H1 (cell line): Measurements from ENCODE around the gene HMGXB3. TPM values are rescaled to one million over a fixed set of nuclear protein-coding genes. Genes with fewer than 3 reads are reported as not detected.

Source experiments
- CTCF ChIA-PET: fragments of 300-600 bp; sonication (Branson Sonifier 250); formaldehyde crosslinking; loops from one replicate; lab custom pipeline; 2021; ENCODE audit not compliant: partially characterized antibody; lab: Charles Lee
- POLR2A ChIA-PET: fragments of 300-600 bp; sonication (Branson Sonifier 250); formaldehyde crosslinking; loops from one replicate; lab custom pipeline; 2021; ENCODE audit warnings: inconsistent platforms; ENCODE audit not compliant: partially characterized antibody; lab: Charles Lee
- DNase-seq, 2 experiments: peaks; one replicate each; pipeline versions ENCODE4 v3.0.0 to v3.0.0-alpha.2; 2010 to 2022; ENCODE audit warnings: low spot score in 2 of 2, low read depth in 1 of 2, mixed read lengths in 1 of 2
- FAIRE-seq: peaks from 2 replicates; lab custom pipeline; 2011; peaks lifted over from hg19 to GRCh38; lab: Jason Lieb, UNC
- H2AFZ ChIP-seq: 2 replicates; pipeline ENCODE4 v1.8.1; 2012; ENCODE audit warnings: low read length, inconsistent platforms
- H2AK5ac ChIP-seq: 2 replicates; pipeline ENCODE4 v1.6.1; 2013; ENCODE audit warnings: low read depth, low read length
- H2BK120ac ChIP-seq: replicated peaks from 2 replicates; pipeline ENCODE3; 2013; ENCODE audit warnings: low read depth, low read length, inconsistent platforms
- H2BK12ac ChIP-seq: 2 replicates; pipeline ENCODE4 v1.6.1; 2013; ENCODE audit warnings: low read depth, low read length
- H2BK15ac ChIP-seq: 2 replicates; pipeline ENCODE4 v1.6.1; 2013; ENCODE audit warnings: low read length
- H2BK20ac ChIP-seq: 2 replicates; pipeline ENCODE4 v1.6.1; 2013; ENCODE audit warnings: low read length
- H2BK5ac ChIP-seq: 2 replicates; pipeline ENCODE4 v1.6.1; 2013; ENCODE audit warnings: low read depth, low read length
- H3K14ac ChIP-seq: 2 replicates; pipeline ENCODE4 v1.6.1; 2013; ENCODE audit warnings: inconsistent platforms; ENCODE audit not compliant: insufficient read length
- H3K18ac ChIP-seq: 2 replicates; pipeline ENCODE4 v1.6.1; 2013; ENCODE audit warnings: low read length; ENCODE audit errors: extremely low read depth
- H3K23ac ChIP-seq: 2 replicates; pipeline ENCODE4 v1.6.1; 2013; ENCODE audit warnings: inconsistent platforms; ENCODE audit not compliant: insufficient read length
- H3K23me2 ChIP-seq: 2 replicates; pipeline ENCODE4 v1.6.1; 2013; ENCODE audit warnings: low read depth, low read length
- H3K27ac ChIP-seq: 2 replicates; pipeline ENCODE4 v1.6.1; 2011; ENCODE audit warnings: low read depth, low read length, inconsistent platforms
- H3K27me3 ChIP-seq, 4 experiments: replicated peaks in 1 of 4; 1 replicate in 1 of 4; 2 replicates in 3 of 4; pipeline versions ENCODE4 v1.6.1 to v1.8.1; 2011 to 2013; ENCODE audit warnings: low read length in 3 of 4, mild to moderate bottlenecking in 3 of 4, inconsistent platforms in 2 of 4, mixed read lengths in 2 of 4, moderate library complexity in 1 of 4; ENCODE audit not compliant: control insufficient read depth in 3 of 4, insufficient read depth in 3 of 4; ENCODE audit errors: extremely low read depth in 1 of 4
- H3K36me3 ChIP-seq, 4 experiments: 2 replicates each; pipeline versions ENCODE4 v1.6.1 to v1.8.1; 2011 to 2013; ENCODE audit warnings: mild to moderate bottlenecking in 4 of 4, low read length in 3 of 4, moderate library complexity in 2 of 4, control low read depth in 1 of 4, inconsistent platforms in 1 of 4; ENCODE audit not compliant: insufficient read depth in 4 of 4, control insufficient read depth in 2 of 4
- H3K4ac ChIP-seq: replicated peaks from 2 replicates; pipeline ENCODE3; 2013; ENCODE audit warnings: low read length, low read depth, mixed read lengths, inconsistent platforms; ENCODE audit not compliant: insufficient read length
- H3K4me1 ChIP-seq, 4 experiments: replicated peaks in 1 of 4; 1 replicate in 1 of 4; 2 replicates in 3 of 4; pipeline versions ENCODE4 v1.6.1 to v1.8.1; 2011 to 2013; ENCODE audit warnings: low read length in 3 of 4, inconsistent platforms in 2 of 4, mixed read lengths in 1 of 4; ENCODE audit not compliant: insufficient read depth in 4 of 4, control insufficient read depth in 3 of 4
- H3K4me2 ChIP-seq, 2 experiments: 2 replicates each; pipeline versions ENCODE4 v1.6.1 to v1.8.1; 2011 to 2013; ENCODE audit warnings: low read depth in 2 of 2, low read length in 2 of 2, control low read depth in 1 of 2, inconsistent platforms in 1 of 2, mild to moderate bottlenecking in 1 of 2; ENCODE audit not compliant: insufficient read depth in 1 of 2
- H3K4me3 ChIP-seq, 4 experiments: fragments of 200-600, 300-600 bp in 1 of 4; sonication (generic), shearing (Covaris generic), sonication (Bioruptor Twin) in 1 of 4; 2 replicates each; pipeline versions ENCODE4 v1.5.1 to v1.8.1; 2011 to 2016; ENCODE audit warnings: low read length in 4 of 4, low read depth in 3 of 4, control low read depth in 2 of 4, inconsistent platforms in 2 of 4, mild to moderate bottlenecking in 2 of 4, mixed read lengths in 1 of 4, moderate library complexity in 1 of 4; ENCODE audit not compliant: insufficient read depth in 2 of 4; ENCODE audit errors: extremely low read depth in 1 of 4
- H3K56ac ChIP-seq: replicated peaks from 2 replicates; pipeline ENCODE3; 2013; ENCODE audit warnings: low read depth, mild to moderate bottlenecking, mixed read lengths, low read length, inconsistent platforms; ENCODE audit not compliant: insufficient read length
- H3K79me1 ChIP-seq: 2 replicates; pipeline ENCODE4 v1.6.1; 2013; ENCODE audit warnings: low read depth, low read length, control low read depth
- H3K79me2 ChIP-seq, 2 experiments: 2 replicates each; pipeline versions ENCODE4 v1.6.1 to v1.8.1; 2012 to 2013; ENCODE audit warnings: low read length in 2 of 2, mild to moderate bottlenecking in 2 of 2, inconsistent platforms in 1 of 2; ENCODE audit not compliant: insufficient read depth in 2 of 2, control insufficient read depth in 1 of 2
- H3K9ac ChIP-seq, 4 experiments: replicated peaks in 1 of 4; 1 replicate in 1 of 4; 2 replicates in 3 of 4; pipeline versions ENCODE4 v1.6.1 to v1.8.1; 2011 to 2013; ENCODE audit warnings: low read depth in 3 of 4, low read length in 3 of 4, control low read depth in 2 of 4, mild to moderate bottlenecking in 2 of 4, moderate library complexity in 2 of 4, inconsistent platforms in 1 of 4; ENCODE audit errors: extremely low read depth in 1 of 4
- H3K9me3 ChIP-seq, 2 experiments: 2 replicates each; pipeline versions ENCODE4 v1.6.1 to v1.8.1; 2012 to 2013; ENCODE audit warnings: mild to moderate bottlenecking in 2 of 2, moderate library complexity in 2 of 2, control low read depth in 1 of 2, inconsistent platforms in 1 of 2, low read depth in 1 of 2, low read length in 1 of 2, mixed read lengths in 1 of 2; ENCODE audit not compliant: insufficient read depth in 2 of 2
- H4K20me1 ChIP-seq, 2 experiments: replicated peaks in 1 of 2; 2 replicates each; pipeline versions ENCODE3 to v1.8.1; 2011 to 2013; ENCODE audit warnings: inconsistent platforms in 2 of 2, low read length in 2 of 2, mild to moderate bottlenecking in 1 of 2; ENCODE audit not compliant: insufficient read depth in 2 of 2, control insufficient read depth in 1 of 2
- H4K5ac ChIP-seq: 2 replicates; pipeline ENCODE4 v1.6.1; 2013; ENCODE audit warnings: low read length, low read depth, mixed read lengths, inconsistent platforms; ENCODE audit not compliant: insufficient read length
- H4K8ac ChIP-seq: 2 replicates; pipeline ENCODE4 v1.8.0; 2013; ENCODE audit warnings: mild to moderate bottlenecking, moderate library complexity, low read length, inconsistent platforms; ENCODE audit not compliant: insufficient read depth; ENCODE audit errors: extremely low read depth
- H4K91ac ChIP-seq: replicated peaks from 2 replicates; pipeline ENCODE3; 2013; ENCODE audit warnings: low read length, mixed read lengths, inconsistent platforms; ENCODE audit not compliant: insufficient read length
- E2F6 ChIP-seq: IDR thresholded peaks from 2 replicates; pipeline ENCODE4 v1.6.1; 2012; ENCODE audit warnings: inconsistent platforms
- HDAC2 ChIP-seq, 2 experiments: fragments of 300-600 bp in 1 of 2; sonication (generic) in 1 of 2; IDR thresholded peaks; 2 replicates each; pipeline ENCODE4 v1.6.1; 2011 to 2012; ENCODE audit warnings: low read depth in 2 of 2, low read length in 2 of 2, mild to moderate bottlenecking in 2 of 2, moderate library complexity in 2 of 2, borderline replicate concordance in 1 of 2, inconsistent platforms in 1 of 2
- JUN ChIP-seq: IDR thresholded peaks from 2 replicates; pipeline ENCODE4 v1.6.1; 2011; ENCODE audit warnings: low read depth, mild to moderate bottlenecking, improper control_type of control experiment, low read length
- MAFK ChIP-seq: IDR thresholded peaks from 2 replicates; pipeline ENCODE4 v1.6.1; 2012; ENCODE audit warnings: low read depth, mild to moderate bottlenecking, improper control_type of control experiment, low read length
- SUZ12 ChIP-seq: fragments of 200-600 bp; sonication (generic); IDR thresholded peaks from 2 replicates; pipeline ENCODE4 v1.6.1; 2012; ENCODE audit warnings: mild to moderate bottlenecking, inconsistent platforms, low read length, moderate library complexity, mixed read lengths
- TAF1 ChIP-seq: IDR thresholded peaks from 2 replicates; pipeline ENCODE4 v1.6.1; 2011; ENCODE audit warnings: mild to moderate bottlenecking, low read depth, low read length
- WGBS, 2 experiments: shearing (Covaris generic) in 1 of 2; methylation state at CpG; one replicate each; pipeline versions ENCODE4 v1.1.6 to v1.1.7; 2013 to 2015; ENCODE audit warnings: low lambda C conversion rate in 2 of 2, mixed read lengths in 2 of 2, inconsistent platforms in 1 of 2, low coverage in 1 of 2, missing lambda C conversion rate in 1 of 2; ENCODE audit not compliant: insufficient replicate concordance in 2 of 2, insufficient coverage in 1 of 2, insufficient read length in 1 of 2; ENCODE audit errors: extremely low coverage in 1 of 2, missing lambda C conversion rate in 1 of 2; 5-methylcytosine and 5-hydroxymethylcytosine counted together
- polyA plus RNA-seq, 7 experiments: library from polyadenylated mRNA; depleted of rRNA in 3 of 7; stranded (reverse) in 5 of 7; unstranded in 2 of 7; fragments of >200 nt in 5 of 7; fragments of 200-250 nt in 2 of 7; gene quantifications; 1 replicate in 5 of 7; 2 replicates in 1 of 7; 4 replicates in 1 of 7; pipeline versions ENCODE4 v1.2.1 to v1.2.3, GENCODE V29; 2011 to 2013; ENCODE audit warnings: missing spikeins in 2 of 7, mixed read lengths in 2 of 7
- total RNA-seq: library from RNA; stranded (reverse); fragmentation: NEBNext Ultra II Directional; extraction: Animal tissue kit (Norgen Biotek cat#: 25700); gene quantifications from 2 replicates; pipeline ENCODE4 v1.2.1, GENCODE V29; 2021

HMGXB3 gene
- total and polyA plus RNA-seq, 2 of the 8 experiments (the other 6 are each of a cell fraction or from before 2014, with no cell fraction given) = 26.8 to 28.0 TPM

DNA sequence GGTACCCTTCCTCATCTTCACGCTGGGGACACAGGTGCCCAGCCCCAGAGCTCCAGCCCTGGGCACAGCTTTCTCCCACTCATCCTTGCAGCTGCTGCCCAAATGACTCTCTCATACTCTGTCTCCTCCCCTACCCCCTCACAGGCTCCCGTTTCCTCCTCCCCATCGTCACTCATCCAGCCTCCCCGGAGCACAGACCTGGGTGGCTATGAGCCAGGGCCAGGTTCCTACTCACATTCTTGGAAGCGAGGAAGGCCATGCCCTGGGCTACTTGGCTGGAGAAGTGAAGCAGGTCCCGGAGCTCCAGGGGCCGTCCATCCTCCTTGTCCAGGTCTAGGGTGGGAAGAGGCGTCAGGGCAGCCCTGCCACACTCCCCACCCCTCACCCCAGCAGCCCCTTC is 56.5 kb downstream of the HMGXB3 start:
- H3K14ac ChIP-seq = no peak overlapping the region
- no peak overlapping the region for H3K9ac ChIP-seq
- H2BK5ac ChIP-seq = no peak overlapping the region
- no peak overlapping the region for H3K4me2 ChIP-seq
- H3K27ac ChIP-seq = no peak overlapping the region
- no peak overlapping the region for H3K4me3 ChIP-seq
- POLR2A ChIA-PET = interaction anchor here (0.8 to 1.8 kb wide), 3 partner anchors 9 to 23 kb away, joined by 3 to 6 read pairs (median 3); no protein-coding TSS in a partner anchor
- H3K9me3 ChIP-seq = no peaks in the 10 kb centered on the region
- FAIRE-seq = no peak
- H3K18ac ChIP-seq = no peak overlapping the region
- H2AFZ ChIP-seq = no peak overlapping the region
- H3K4ac ChIP-seq = no peak overlapping the region
- CTCF ChIA-PET = interaction anchor here (0.7 to 1.8 kb wide), 7 partner anchors 8 to 153 kb away, joined by 3 to 5 read pairs (median 3); no protein-coding TSS in a partner anchor
- peaks cover 0 to 6% (median 2%) of the 10 kb centered on the region in 4 experiments; a peak in 4 of 7 replicates for H3K4me1 ChIP-seq
- no peak overlapping the region for H2BK120ac ChIP-seq
- no peak overlapping the region for H4K8ac ChIP-seq
- no peak overlapping the region for H2BK20ac ChIP-seq
- H4K20me1 ChIP-seq = peaks cover 0 to 9% of the 10 kb centered on the region in 2 experiments
- H3K23ac ChIP-seq = no peak overlapping the region
- no peaks in the 10 kb centered on the region for H3K23me2 ChIP-seq
- H2BK12ac ChIP-seq = no peak overlapping the region
- DNase-seq = no peak
- H3K79me1 ChIP-seq = no peaks in the 10 kb centered on the region
- H4K5ac ChIP-seq = no peak overlapping the region
- 94% methylated on average over 7 of the region's 8 CpGs; no CpG with 5 or more reads in 1 of the 2 experiments for WGBS, 2 experiments
- H3K56ac ChIP-seq = no peak overlapping the region
- no peak for TF ChIP-seq MAFK
- TF ChIP-seq HDAC2 (IDR thresholded peaks at IDR 0.05; ENCODE audit: borderline replicate concordance in 1 of 2, low read depth in 2 of 2, low read length in 2 of 2) = no peak
- TF ChIP-seq E2F6 = no peak
- TF ChIP-seq JUN = no peak
- TF ChIP-seq TAF1 = no peak
- TF ChIP-seq SUZ12 = no peak
- peaks cover 0 to 2% (median 0%) of the 10 kb centered on the region in 4 experiments; a peak in 2 of 7 replicates for H3K27me3 ChIP-seq
- no peak overlapping the region for H2BK15ac ChIP-seq
- no peaks in the 10 kb centered on the region for H3K79me2 ChIP-seq
- no peak overlapping the region for H2AK5ac ChIP-seq
- no peak overlapping the region for H4K91ac ChIP-seq
- H3K36me3 ChIP-seq = peaks cover 3 to 18% (median 10%) of the 10 kb centered on the region in 4 experiments; a peak in 6 of 8 replicates
